Esophagus squamous epithelium (tissue), 4 donors: ENCODE data around the gene SELENOO.
A peak's percentile ranks its signal among the peaks of the same experiment; 100 is the strongest.

Experiments used
- CTCF ChIP-seq, 6 experiments: fragments of 450-650 bp in 4 of 6; fragments of 200-600 bp in 2 of 6; sonication (generic) in 2 of 6; IDR thresholded peaks; one replicate each; pipeline ENCODE4 v1.5.1; 2016 to 2019; ENCODE audit warnings: antibody characterized with exemption in 6 of 6, mild to moderate bottlenecking in 4 of 6, moderate library complexity in 4 of 6
- POLR2A ChIP-seq, 4 donors: fragments of 450-650 bp; IDR thresholded peaks; one replicate each; pipeline ENCODE4 v1.6.1; 2017; ENCODE audit warnings: antibody characterized with exemption in 4 of 4, mild to moderate bottlenecking in 4 of 4, moderate library complexity in 3 of 4

- no peak for TF ChIP-seq POLR2A (IDR thresholded peaks at IDR 0.05)
- peak in 2 of 6 experiments; percentile 11 to 52 for TF ChIP-seq CTCF (IDR thresholded peaks at IDR 0.05)
Observed at GRCh38 chr22:50236731-50237409, 36.1 kb downstream of the SELENOO start.
